H9 (cell line): Measurements from ENCODE around the gene DYRK1B. TPM values are rescaled to one million over a fixed set of nuclear protein-coding genes. Genes with fewer than 3 reads are reported as not detected.

Experiments used
- DNase-seq: peaks from one replicate; pipeline ENCODE4 v3.0.0-alpha.2; 2017
- H2AFZ ChIP-seq: one replicate; pipeline ENCODE4 v1.6.1; 2013; ENCODE audit warnings: mild to moderate bottlenecking, low read length, control low read depth, moderate library complexity
- H2AK5ac ChIP-seq: 2 replicates; pipeline ENCODE4 v1.6.1; 2013; ENCODE audit warnings: low read length, control low read depth, mixed read lengths; ENCODE audit not compliant: insufficient read length
- H2BK120ac ChIP-seq: one replicate; pipeline ENCODE4 v1.6.1; 2013; ENCODE audit warnings: low read depth, mild to moderate bottlenecking, low read length, control low read depth, inconsistent platforms; ENCODE audit not compliant: poor library complexity, severe bottlenecking
- H2BK12ac ChIP-seq: 2 replicates; pipeline ENCODE4 v1.6.1; 2013; ENCODE audit warnings: low read length, control low read depth, mixed read lengths, low read depth; ENCODE audit not compliant: insufficient read length
- H2BK15ac ChIP-seq: 2 replicates; pipeline ENCODE4 v1.6.1; 2013; ENCODE audit warnings: low read depth, low read length, control low read depth
- H2BK20ac ChIP-seq: one replicate; pipeline ENCODE4 v1.6.1; 2013; ENCODE audit warnings: low read depth, mild to moderate bottlenecking, low read length, control low read depth, inconsistent platforms; ENCODE audit not compliant: poor library complexity, severe bottlenecking
- H2BK5ac ChIP-seq: 2 replicates; pipeline ENCODE4 v1.6.1; 2013; ENCODE audit warnings: low read length, control low read depth, mixed read lengths; ENCODE audit not compliant: insufficient read length
- H3K14ac ChIP-seq: 2 replicates; pipeline ENCODE4 v1.6.1; 2013; ENCODE audit warnings: low read length, control low read depth; ENCODE audit not compliant: insufficient read depth
- H3K18ac ChIP-seq: 2 replicates; pipeline ENCODE4 v1.6.1; 2013; ENCODE audit warnings: low read depth, mild to moderate bottlenecking, mixed read lengths, low read length, control low read depth; ENCODE audit not compliant: insufficient read length
- H3K23ac ChIP-seq: 2 replicates; pipeline ENCODE4 v1.6.1; 2013; ENCODE audit warnings: low read length, control low read depth, mixed read lengths, low read depth; ENCODE audit not compliant: insufficient read length
- H3K23me2 ChIP-seq: 2 replicates; pipeline ENCODE4 v1.6.1; 2013; ENCODE audit warnings: low read depth, mild to moderate bottlenecking, mixed read lengths, low read length, control low read depth; ENCODE audit not compliant: insufficient read length, poor library complexity, severe bottlenecking
- H3K27ac ChIP-seq: 2 replicates; pipeline ENCODE4 v1.5.1; 2013; ENCODE audit warnings: low read length, control low read depth, mixed read lengths, low read depth; ENCODE audit not compliant: insufficient read length
- H3K27me3 ChIP-seq: 2 replicates; pipeline ENCODE4 v1.6.1; 2013; ENCODE audit warnings: low read length, control low read depth, inconsistent platforms; ENCODE audit not compliant: insufficient read depth
- H3K4ac ChIP-seq: 2 replicates; pipeline ENCODE4 v1.6.1; 2013; ENCODE audit warnings: low read depth, mild to moderate bottlenecking, control low read depth, inconsistent platforms, low read length, moderate library complexity
- H3K4me1 ChIP-seq: 2 replicates; pipeline ENCODE4 v1.6.1; 2013; ENCODE audit warnings: low read length, control low read depth, inconsistent platforms; ENCODE audit not compliant: insufficient read depth
- H3K4me2 ChIP-seq: 2 replicates; pipeline ENCODE4 v1.6.1; 2013; ENCODE audit warnings: low read length, control low read depth, mixed read lengths; ENCODE audit not compliant: insufficient read length, insufficient read depth
- H3K56ac ChIP-seq: 2 replicates; pipeline ENCODE4 v1.6.1; 2013; ENCODE audit warnings: low read depth, mild to moderate bottlenecking, mixed read lengths, low read length, control low read depth; ENCODE audit not compliant: insufficient read length
- H3K79me1 ChIP-seq: 2 replicates; pipeline ENCODE4 v1.6.1; 2013; ENCODE audit warnings: low read depth, mild to moderate bottlenecking, moderate library complexity, low read length, control low read depth, inconsistent platforms; ENCODE audit not compliant: insufficient read depth, poor library complexity, severe bottlenecking
- H3K79me2 ChIP-seq: 2 replicates; pipeline ENCODE4 v1.6.1; 2013; ENCODE audit warnings: low read length, control low read depth, inconsistent platforms; ENCODE audit not compliant: insufficient read depth
- H3K9ac ChIP-seq: 2 replicates; pipeline ENCODE4 v1.6.1; 2013; ENCODE audit warnings: low read length, control low read depth, mixed read lengths; ENCODE audit not compliant: insufficient read length; ENCODE audit errors: extremely low read depth
- H3K9me3 ChIP-seq: one replicate; pipeline ENCODE4 v1.6.1; 2013; ENCODE audit warnings: low read depth, low read length, inconsistent platforms; ENCODE audit not compliant: control insufficient read depth
- H3T11ph ChIP-seq: one replicate; pipeline ENCODE4 v1.6.1; 2013; ENCODE audit warnings: mild to moderate bottlenecking, low read length, control low read depth, inconsistent platforms
- H4K20me1 ChIP-seq: one replicate; pipeline ENCODE4 v1.6.1; 2013; ENCODE audit not compliant: control insufficient read depth, insufficient read length, insufficient read depth
- H4K5ac ChIP-seq: 2 replicates; pipeline ENCODE4 v1.6.1; 2013; ENCODE audit warnings: low read depth, mild to moderate bottlenecking, mixed read lengths, low read length, control low read depth; ENCODE audit not compliant: insufficient read length
- H4K8ac ChIP-seq: replicated peaks from 2 replicates; pipeline ENCODE4 v1.6.1; 2013; ENCODE audit warnings: low read length, control low read depth, mixed read lengths, low read depth; ENCODE audit not compliant: insufficient read length
- H4K91ac ChIP-seq: 2 replicates; pipeline ENCODE4 v1.6.1; 2013; ENCODE audit warnings: low read depth, mild to moderate bottlenecking, moderate library complexity, mixed read lengths, low read length, control low read depth; ENCODE audit not compliant: insufficient read length
- H3K27ac Mint-ChIP-seq, 3 experiments: 2 replicates in 2 of 3; 3 replicates in 1 of 3; pipeline ENCODE4 v1.8.0; 2020 to 2021; ENCODE audit warnings: mixed read lengths in 3 of 3, mild to moderate bottlenecking in 1 of 3, moderate library complexity in 1 of 3
- H3K27me3 Mint-ChIP-seq: 2 replicates; pipeline ENCODE4 v1.8.0; 2021; ENCODE audit warnings: low read depth, mild to moderate bottlenecking, moderate library complexity, mixed read lengths
- H3K36me3 Mint-ChIP-seq, 3 experiments: 2 replicates in 2 of 3; 3 replicates in 1 of 3; pipeline ENCODE4 v1.8.0; 2020 to 2021; ENCODE audit warnings: low read depth in 3 of 3, mixed read lengths in 3 of 3; ENCODE audit not compliant: insufficient read depth in 1 of 3
- H3K4me1 Mint-ChIP-seq, 2 experiments: 2 replicates each; pipeline ENCODE4 v1.8.0; 2020; ENCODE audit warnings: mixed read lengths in 2 of 2
- H3K4me3 Mint-ChIP-seq, 2 experiments: 2 replicates in 1 of 2; 3 replicates in 1 of 2; pipeline ENCODE4 v1.8.0; 2020 to 2021; ENCODE audit warnings: mild to moderate bottlenecking in 2 of 2, mixed read lengths in 2 of 2, moderate library complexity in 1 of 2
- H3K9me3 Mint-ChIP-seq, 2 experiments: 2 replicates in 1 of 2; 3 replicates in 1 of 2; pipeline ENCODE4 v1.8.0; 2020; ENCODE audit warnings: mild to moderate bottlenecking in 2 of 2, mixed read lengths in 2 of 2, moderate library complexity in 1 of 2
- WGBS: extraction: QIAGEN DNeasy Blood & Tissue Kit; methylation state at CpG from one replicate; pipeline ENCODE4 v1.1.7; 2013; ENCODE audit warnings: missing lambda C conversion rate, low lambda C conversion rate, mixed read lengths; ENCODE audit not compliant: insufficient read length; ENCODE audit errors: extremely low coverage; 5-methylcytosine and 5-hydroxymethylcytosine counted together
- total RNA-seq: library from RNA; stranded (reverse); gene quantifications from 2 replicates; pipeline ENCODE4 v1.2.1, GENCODE V29; 2021
- TF ChIP-seq, protein P1 (sequence below): fragments of 200-600 bp; sonication (generic); conservative IDR thresholded peaks from 3 replicates; pipeline ENCODE4 v1.8.0; 2021; ENCODE audit warnings: antibody characterized with exemption, mild to moderate bottlenecking

Gene DYRK1B
- total RNA-seq, 1 experiment from 2014 or later: 14.3 TPM

DNA sequence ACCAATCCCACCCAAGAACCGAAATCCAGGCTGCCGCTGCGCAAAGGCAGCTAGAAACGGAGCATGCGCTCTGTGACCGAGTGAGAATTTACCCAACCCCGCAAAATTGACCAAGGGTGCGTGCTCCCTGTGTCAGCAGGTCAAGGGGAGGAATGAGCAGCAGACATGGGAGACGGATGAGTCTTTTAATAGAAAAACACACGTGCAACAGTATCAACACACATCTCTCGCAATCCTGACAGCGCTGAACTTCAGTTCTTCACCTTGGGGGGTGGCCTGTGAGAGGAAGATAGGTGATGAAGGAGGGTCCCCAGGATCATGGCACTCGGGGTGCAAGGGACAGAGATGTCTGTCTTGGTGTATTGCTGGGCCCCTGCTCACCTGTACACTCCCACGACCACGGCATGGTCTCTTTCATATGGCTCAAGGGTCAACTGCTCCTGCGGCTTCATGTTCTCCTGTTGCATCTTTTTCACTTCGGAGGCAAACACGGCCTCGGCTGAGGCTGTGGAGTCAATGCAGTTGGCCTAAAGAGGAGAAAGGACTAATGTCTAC, 402 bp upstream of the DYRK1B start:
- Histone ChIP-seq H2BK12ac (no peak overlapping the region), H4K5ac (no peak overlapping the region), H2AK5ac (no peak overlapping the region), H3K9me3 (no peaks in the 10 kb centered on the region), H2BK5ac (no peak overlapping the region), H3K18ac (no peak overlapping the region), H3K4ac (no peak overlapping the region), H3K79me2 (0 out of 2 replicates have a peak, but pooled peaks cover 2% of the 10 kb centered on the region), H3T11ph (no peak overlapping the region), H4K20me1 (peaks cover 3% of the 10 kb centered on the region), H3K4me2 (no peak overlapping the region), H2BK15ac (no peak overlapping the region), H3K9ac (no peak overlapping the region), H3K79me1 (peaks cover 3% of the 10 kb centered on the region), H3K27ac (no peak overlapping the region), H2BK20ac (no peak overlapping the region), H3K27me3 (no peaks in the 10 kb centered on the region), H2AFZ (no peak overlapping the region), H3K23me2 (no peaks in the 10 kb centered on the region), H4K91ac (no peak overlapping the region), H3K4me1 (no peaks in the 10 kb centered on the region), H2BK120ac (no peak overlapping the region), H4K8ac (no peak overlapping the region), H3K56ac (no peak overlapping the region), H3K14ac (no peak overlapping the region), H3K23ac (no peak overlapping the region)
- WGBS: no CpG with 5 or more reads among the region's 19 CpGs
- Mint-ChIP-seq H3K27me3 (no peaks in the 10 kb centered on the region), H3K27ac (peak overlapping the region; percentile 56 to 89 (median 71); a peak in 4 of 7 replicates), H3K9me3 (no peaks in the 10 kb centered on the region), H3K36me3 (peaks cover 35 to 77% (median 61%) of the 10 kb centered on the region in 3 experiments), H3K4me3 (peak overlapping the region; percentile 76 to 77), H3K4me1 (peaks cover 18 to 19% of the 10 kb centered on the region in 2 experiments)
- TF ChIP-seq, protein P1, sequence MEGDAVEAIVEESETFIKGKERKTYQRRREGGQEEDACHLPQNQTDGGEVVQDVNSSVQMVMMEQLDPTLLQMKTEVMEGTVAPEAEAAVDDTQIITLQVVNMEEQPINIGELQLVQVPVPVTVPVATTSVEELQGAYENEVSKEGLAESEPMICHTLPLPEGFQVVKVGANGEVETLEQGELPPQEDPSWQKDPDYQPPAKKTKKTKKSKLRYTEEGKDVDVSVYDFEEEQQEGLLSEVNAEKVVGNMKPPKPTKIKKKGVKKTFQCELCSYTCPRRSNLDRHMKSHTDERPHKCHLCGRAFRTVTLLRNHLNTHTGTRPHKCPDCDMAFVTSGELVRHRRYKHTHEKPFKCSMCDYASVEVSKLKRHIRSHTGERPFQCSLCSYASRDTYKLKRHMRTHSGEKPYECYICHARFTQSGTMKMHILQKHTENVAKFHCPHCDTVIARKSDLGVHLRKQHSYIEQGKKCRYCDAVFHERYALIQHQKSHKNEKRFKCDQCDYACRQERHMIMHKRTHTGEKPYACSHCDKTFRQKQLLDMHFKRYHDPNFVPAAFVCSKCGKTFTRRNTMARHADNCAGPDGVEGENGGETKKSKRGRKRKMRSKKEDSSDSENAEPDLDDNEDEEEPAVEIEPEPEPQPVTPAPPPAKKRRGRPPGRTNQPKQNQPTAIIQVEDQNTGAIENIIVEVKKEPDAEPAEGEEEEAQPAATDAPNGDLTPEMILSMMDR: no peak
- DNase-seq: no peak
